ENCODE results near the gene NELFB.

NELFB gene

GRCh38 chr9:137315581-137316011, 60.5 kb downstream of the NELFB start:
- no peak for DNase-seq

GRCh38 chr9:137316012-137316981, 61.2 kb downstream of the NELFB start:
- no peak for DNase-seq

- no peak for DNase-seq
These were observed 62.0 kb downstream of the NELFB start for GRCh38 chr9:137317021-137317717.

GRCh38 chr9:137317718-137318511, 62.8 kb downstream of the NELFB start:
- DNase-seq, result no peak

- DNase-seq, result no peak
These were observed 63.5 kb downstream of the NELFB start for GRCh38 chr9:137318602-137319001.

- DNase-seq, result no peak
These were observed 64.0 kb downstream of the NELFB start for GRCh38 chr9:137319011-137319738.

GRCh38 chr9:137319739-137320551, 64.8 kb downstream of the NELFB start:
- DNase-seq, result no peak

GRCh38 chr9:137320555-137321384, 65.6 kb downstream of the NELFB start:
- DNase-seq, result no peak

- no peak for DNase-seq
These were observed 66.7 kb downstream of the NELFB start for GRCh38 chr9:137321726-137322361.

Measured in SW 1271 (cell line).